Activated B cell treated with CpG ODN at 0.5 μM for 24 hours (primary cell): ENCODE measurements around the gene TMEM117. TPM values are rescaled to one million over a fixed set of nuclear protein-coding genes. Genes with fewer than 3 reads are reported as not detected.

Experiments used
- ATAC-seq: fragments of 200-7000 bp; cut with Tn5 transposase; one replicate; pipeline ENCODE4 v1.10.0; 2021; ENCODE audit warnings: low read depth, mild to moderate bottlenecking, moderate library complexity
- CTCF ChIA-PET: fragments of 350-600 bp; sonication (Branson Sonifier 250); formaldehyde crosslinking; loops from one replicate; lab custom pipeline; 2021; ENCODE audit warnings: antibody characterized with exemption; lab: Charles Lee
- POLR2A ChIA-PET: fragments of 350-600 bp; sonication (Branson Sonifier 250); formaldehyde crosslinking; loops from one replicate; lab custom pipeline; 2021; ENCODE audit warnings: antibody characterized with exemption; lab: Charles Lee
- DNase-seq: peaks from one replicate; pipeline ENCODE4 v3.0.0; 2022
- H3K27ac Mint-ChIP-seq: one replicate; pipeline ENCODE4 v1.8.0; 2020; ENCODE audit warnings: mixed read lengths
- H3K27me3 Mint-ChIP-seq: one replicate; pipeline ENCODE4 v1.8.0; 2021; ENCODE audit warnings: mixed read lengths
- H3K36me3 Mint-ChIP-seq: one replicate; pipeline ENCODE4 v1.8.0; 2021; ENCODE audit warnings: low read depth, mixed read lengths
- H3K4me1 Mint-ChIP-seq: one replicate; pipeline ENCODE4 v1.8.0; 2021; ENCODE audit warnings: mixed read lengths
- H3K4me3 Mint-ChIP-seq: one replicate; pipeline ENCODE4 v1.8.0; 2020; ENCODE audit warnings: mild to moderate bottlenecking, mixed read lengths
- H3K9me3 Mint-ChIP-seq: one replicate; pipeline ENCODE4 v1.8.0; 2020; ENCODE audit warnings: mixed read lengths
- intact Hi-C: fragments of 100-400 bp; cut with micrococcal nuclease; formaldehyde crosslinking; loops from one replicate; pipeline ENCODE4 v1.15.1; 2024
- total RNA-seq: library from RNA; stranded (reverse); gene quantifications from 2 replicates; pipeline ENCODE4 v1.2.3, GENCODE V29; 2022
- TF ChIP-seq, protein P1 (sequence below): fragments of 200-600 bp; IDR thresholded peaks from one replicate; pipeline ENCODE4 v1.8.0; 2022; ENCODE audit warnings: antibody characterized with exemption, mild to moderate bottlenecking

TMEM117 gene
- total RNA-seq, 1 donor from 2014 or later: 4.8 TPM

DNA sequence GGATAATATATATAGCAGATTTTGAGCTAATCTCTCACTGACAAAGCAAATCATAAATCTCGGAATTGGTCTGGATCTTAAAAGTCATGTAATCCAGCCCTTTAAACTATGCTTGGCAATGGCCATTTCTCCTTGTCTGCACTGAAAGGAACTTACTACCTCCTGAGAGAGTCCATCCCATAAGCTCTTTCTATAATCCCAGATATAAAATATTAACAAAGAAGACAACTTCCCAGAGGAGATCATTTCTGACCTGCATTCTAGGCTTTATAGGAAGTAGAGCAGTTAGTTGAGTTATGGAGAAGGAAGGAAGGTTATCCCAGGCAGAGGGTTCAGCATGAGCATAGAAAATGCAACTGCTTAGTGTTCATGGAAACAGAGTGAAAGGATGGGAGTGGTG is 99.7 kb downstream of the TMEM117 start:
- no peak overlapping the region for H3K4me3 Mint-ChIP-seq
- no peaks in the 10 kb centered on the region for H3K27me3 Mint-ChIP-seq
- H3K36me3 Mint-ChIP-seq: peaks cover 12% of the 10 kb centered on the region
- no peaks in the 10 kb centered on the region for H3K4me1 Mint-ChIP-seq
- POLR2A ChIA-PET: no interaction called here
- intact Hi-C loops: no loop called here
- no peak for ATAC-seq
- DNase-seq: no peak
- CTCF ChIA-PET: no interaction called here
- TF ChIP-seq, protein P1, sequence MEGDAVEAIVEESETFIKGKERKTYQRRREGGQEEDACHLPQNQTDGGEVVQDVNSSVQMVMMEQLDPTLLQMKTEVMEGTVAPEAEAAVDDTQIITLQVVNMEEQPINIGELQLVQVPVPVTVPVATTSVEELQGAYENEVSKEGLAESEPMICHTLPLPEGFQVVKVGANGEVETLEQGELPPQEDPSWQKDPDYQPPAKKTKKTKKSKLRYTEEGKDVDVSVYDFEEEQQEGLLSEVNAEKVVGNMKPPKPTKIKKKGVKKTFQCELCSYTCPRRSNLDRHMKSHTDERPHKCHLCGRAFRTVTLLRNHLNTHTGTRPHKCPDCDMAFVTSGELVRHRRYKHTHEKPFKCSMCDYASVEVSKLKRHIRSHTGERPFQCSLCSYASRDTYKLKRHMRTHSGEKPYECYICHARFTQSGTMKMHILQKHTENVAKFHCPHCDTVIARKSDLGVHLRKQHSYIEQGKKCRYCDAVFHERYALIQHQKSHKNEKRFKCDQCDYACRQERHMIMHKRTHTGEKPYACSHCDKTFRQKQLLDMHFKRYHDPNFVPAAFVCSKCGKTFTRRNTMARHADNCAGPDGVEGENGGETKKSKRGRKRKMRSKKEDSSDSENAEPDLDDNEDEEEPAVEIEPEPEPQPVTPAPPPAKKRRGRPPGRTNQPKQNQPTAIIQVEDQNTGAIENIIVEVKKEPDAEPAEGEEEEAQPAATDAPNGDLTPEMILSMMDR: no peak
- H3K9me3 Mint-ChIP-seq: peaks cover 14% of the 10 kb centered on the region
- no peak overlapping the region for H3K27ac Mint-ChIP-seq

DNA sequence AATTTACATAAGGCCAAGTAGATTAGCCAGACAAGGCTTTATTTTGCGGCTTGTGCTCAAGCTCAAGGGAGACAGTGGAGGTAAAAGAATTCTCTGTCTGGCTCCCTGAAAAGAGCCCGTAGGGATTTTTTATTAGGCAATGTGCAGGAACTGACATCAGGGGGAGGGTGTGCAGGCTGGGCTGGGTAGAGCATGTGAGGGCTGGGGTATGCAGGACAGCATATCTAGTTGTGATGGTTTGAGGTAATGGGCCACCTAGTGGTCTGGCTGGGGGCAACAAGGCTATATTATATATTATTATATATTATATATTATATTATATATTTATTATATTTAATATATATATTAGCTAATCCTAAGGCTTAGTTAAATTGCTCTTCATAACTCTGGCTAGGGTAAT is 102.1 kb downstream of the TMEM117 start:
- no peaks in the 10 kb centered on the region for H3K9me3 Mint-ChIP-seq
- ChIA-PET CTCF (no interaction called here), POLR2A (no interaction called here)
- H3K4me1 Mint-ChIP-seq: no peaks in the 10 kb centered on the region
- no peak overlapping the region for H3K27ac Mint-ChIP-seq
- TF ChIP-seq, protein P1: no peak
- ATAC-seq (no peak), DNase-seq (no peak)
- no peaks in the 10 kb centered on the region for H3K27me3 Mint-ChIP-seq
- no peaks in the 10 kb centered on the region for H3K36me3 Mint-ChIP-seq
- intact Hi-C loops: no loop called here
- no peak overlapping the region for H3K4me3 Mint-ChIP-seq

DNA sequence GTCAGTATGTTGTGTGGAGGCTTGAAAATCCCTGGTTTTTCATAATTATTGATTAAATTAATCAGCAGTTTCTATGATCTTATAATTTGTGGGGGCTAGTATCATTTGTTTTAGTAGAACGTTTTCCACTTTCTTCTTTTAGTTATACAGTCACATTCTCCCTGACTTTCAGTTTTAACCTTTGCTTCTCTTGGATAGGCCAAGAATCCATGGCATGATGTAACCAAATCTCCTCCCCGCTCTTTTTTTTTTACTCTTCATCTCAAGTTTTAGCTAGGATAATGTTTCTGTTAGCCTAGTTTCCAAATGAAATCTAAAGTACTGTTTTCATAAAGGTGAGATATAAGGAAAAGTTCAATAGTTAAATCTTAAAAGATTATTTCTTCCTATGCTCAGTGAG is 106.5 kb downstream of the TMEM117 start:
- Mint-ChIP-seq H3K9me3 (no peaks in the 10 kb centered on the region), H3K36me3 (peaks cover 8% of the 10 kb centered on the region), H3K4me1 (no peaks in the 10 kb centered on the region), H3K27me3 (no peaks in the 10 kb centered on the region), H3K27ac (no peak overlapping the region), H3K4me3 (no peak overlapping the region)
- no peak for DNase-seq
- TF ChIP-seq, protein P1: no peak
- ChIA-PET CTCF (no interaction called here), POLR2A (no interaction called here)
- intact Hi-C loops: no loop called here
- no peak for ATAC-seq

DNA sequence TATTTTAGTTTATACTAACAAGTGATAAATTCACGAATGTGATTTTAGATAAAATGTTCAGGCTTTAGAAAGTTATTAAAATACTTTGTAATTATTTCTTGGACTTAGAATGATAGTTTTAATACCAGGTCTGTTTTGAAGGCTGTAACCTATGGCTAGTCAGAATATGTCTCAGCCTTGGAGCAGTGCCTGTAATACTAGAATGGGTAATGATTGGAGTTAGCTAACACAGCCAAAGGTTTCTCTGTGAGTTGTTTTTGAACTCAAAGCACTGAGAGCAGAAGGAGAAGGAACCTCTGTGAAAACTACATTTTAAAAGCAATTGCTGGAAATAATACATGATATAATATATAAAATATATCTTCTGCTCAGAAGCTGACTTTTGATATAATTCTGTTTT is 110.1 kb downstream of the TMEM117 start:
- Mint-ChIP-seq H3K27me3 (no peaks in the 10 kb centered on the region), H3K9me3 (no peaks in the 10 kb centered on the region), H3K27ac (no peak overlapping the region), H3K36me3 (peaks cover 21% of the 10 kb centered on the region), H3K4me1 (no peaks in the 10 kb centered on the region), H3K4me3 (no peak overlapping the region)
- intact Hi-C loops: no loop called here
- TF ChIP-seq, protein P1: no peak
- DNase-seq (no peak), ATAC-seq (no peak)
- POLR2A ChIA-PET: no interaction called here
- CTCF ChIA-PET: no interaction called here

DNA sequence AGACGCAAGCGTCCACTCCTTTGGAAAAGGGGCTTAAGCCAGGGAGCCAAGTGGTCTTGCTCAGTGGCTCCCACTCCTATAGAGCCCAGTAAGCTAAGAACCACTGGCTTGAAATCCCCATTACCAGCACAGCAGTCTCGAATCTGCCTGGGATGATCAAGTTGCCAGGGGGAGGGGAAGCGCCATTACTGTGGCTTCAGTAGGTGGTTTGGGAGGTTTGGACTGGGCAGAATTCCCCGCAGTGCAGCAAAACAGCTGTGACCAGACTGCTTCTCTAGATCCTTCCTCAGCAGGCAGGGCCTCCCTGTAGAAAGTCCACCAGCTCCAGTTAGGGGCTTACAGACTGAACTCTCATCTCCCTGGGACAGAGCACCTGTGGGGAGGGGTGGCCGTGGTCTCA is 115.4 kb downstream of the TMEM117 start:
- DNase-seq (no peak), ATAC-seq (no peak)
- Mint-ChIP-seq H3K27ac (no peak overlapping the region), H3K4me1 (no peaks in the 10 kb centered on the region), H3K27me3 (no peaks in the 10 kb centered on the region), H3K4me3 (no peak overlapping the region), H3K9me3 (no peaks in the 10 kb centered on the region), H3K36me3 (peaks cover 18% of the 10 kb centered on the region)
- ChIA-PET CTCF (no interaction called here), POLR2A (no interaction called here)
- intact Hi-C loops: no loop called here
- TF ChIP-seq, protein P1: no peak
